Gastrocnemius medialis (tissue), 4 donors: ENCODE results near the gene CENPQ. TPM values are rescaled to one million over a fixed set of nuclear protein-coding genes. Genes with fewer than 3 reads are reported as not detected.

Source experiments
- ATAC-seq, 2 donors: fragments of 150-250 bp; one replicate each; pipeline ENCODE4 v1.9.1; 2016
- DNase-seq, 2 donors: peaks; one replicate each; pipeline ENCODE4 v3.0.0-alpha.2; 2019
- H3K27ac ChIP-seq, 4 donors: fragments of 200-600 bp; sonication (generic); 1 replicate in 1 of 4; 2 replicates in 3 of 4; pipeline ENCODE4 v1.5.1; 2016 to 2018; ENCODE audit warnings: mild to moderate bottlenecking in 2 of 4, moderate library complexity in 1 of 4
- H3K27me3 ChIP-seq, 3 donors: fragments of 200-600 bp; sonication (generic) in 2 of 3; 1 replicate in 1 of 3; 2 replicates in 2 of 3; pipeline versions ENCODE4 v1.5.1 to v1.6.0; 2016 to 2019; ENCODE audit warnings: mild to moderate bottlenecking in 1 of 3, moderate library complexity in 1 of 3
- H3K36me3 ChIP-seq, 2 donors: fragments of 200-600 bp; sonication (generic) in 1 of 2; one replicate each; pipeline ENCODE4 v1.5.1; 2017 to 2018
- H3K4me1 ChIP-seq, 2 donors: fragments of 200-600 bp; sonication (generic) in 1 of 2; one replicate each; pipeline ENCODE4 v1.5.1; 2016 to 2017; ENCODE audit warnings: mild to moderate bottlenecking in 2 of 2
- H3K4me3 ChIP-seq, 4 donors: fragments of 200-600 bp; sonication (generic) in 3 of 4; 1 replicate in 1 of 4; 2 replicates in 3 of 4; pipeline ENCODE4 v1.5.1; 2016 to 2019; ENCODE audit warnings: mild to moderate bottlenecking in 2 of 4
- H3K9me3 ChIP-seq, 3 donors: fragments of 200-600 bp; sonication (generic) in 2 of 3; 1 replicate in 1 of 3; 2 replicates in 2 of 3; pipeline ENCODE4 v1.5.1; 2016 to 2019
- POLR2A ChIP-seq, 2 donors: fragments of 450-650 bp; IDR thresholded peaks; one replicate each; pipeline ENCODE4 v1.6.1; 2017; ENCODE audit warnings: antibody characterized with exemption in 2 of 2, mild to moderate bottlenecking in 2 of 2, moderate library complexity in 2 of 2
- in situ Hi-C, 4 donors: fragments of 200-750 bp; cut with MboI; loops; one replicate each; pipeline versions ENCODE4 v1.15.0 to v1.8.0; 2017; ENCODE audit warnings: low sequenced_read_pairs in 4 of 4
- intact Hi-C: fragments of 100-400 bp; cut with DNase I; formaldehyde crosslinking; loops from one replicate; pipeline ENCODE4 v1.15.1; 2023; ENCODE audit warnings: low total_unique reads
- total RNA-seq, 4 donors: library from RNA; depleted of rRNA; stranded (reverse); fragments of >200 nt; gene quantifications; one replicate each; pipeline versions ENCODE4 v1.1.0 to v1.2.3, GENCODE V29; 2016
- TF ChIP-seq, protein P1 (sequence below), 5 experiments: fragments of 450-650 bp in 3 of 5; fragments of 200-600 bp in 2 of 5; sonication (generic) in 2 of 5; IDR thresholded peaks in 4 of 5; conservative IDR thresholded peaks in 1 of 5; 1 replicate in 4 of 5; 2 replicates in 1 of 5; pipeline ENCODE4 v1.5.1; 2016 to 2019; ENCODE audit warnings: antibody characterized with exemption in 5 of 5, mild to moderate bottlenecking in 3 of 5, moderate library complexity in 3 of 5

The CENPQ gene
- total RNA-seq, 4 donors from 2014 or later = 1.3 to 5.0 (median 3.5) TPM

DNA sequence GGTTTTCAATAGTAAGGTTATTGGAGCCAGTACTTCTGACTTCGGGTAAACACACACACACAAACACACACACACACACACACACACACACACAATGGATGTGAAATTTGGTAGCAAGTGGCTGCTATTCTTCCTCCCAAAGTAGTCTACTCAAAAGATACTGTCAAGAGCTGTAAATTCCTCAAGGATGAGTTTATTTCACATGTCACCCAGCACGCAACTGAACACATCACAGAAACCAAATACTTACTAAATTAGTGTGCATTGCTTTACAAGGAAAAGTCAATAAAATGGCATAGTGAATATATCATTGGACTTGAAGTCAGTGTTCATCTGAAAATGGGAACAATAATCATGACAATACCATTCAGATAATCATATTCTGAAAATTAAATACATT, 33.0 kb upstream of the CENPQ start:
- ATAC-seq = no peak

DNA sequence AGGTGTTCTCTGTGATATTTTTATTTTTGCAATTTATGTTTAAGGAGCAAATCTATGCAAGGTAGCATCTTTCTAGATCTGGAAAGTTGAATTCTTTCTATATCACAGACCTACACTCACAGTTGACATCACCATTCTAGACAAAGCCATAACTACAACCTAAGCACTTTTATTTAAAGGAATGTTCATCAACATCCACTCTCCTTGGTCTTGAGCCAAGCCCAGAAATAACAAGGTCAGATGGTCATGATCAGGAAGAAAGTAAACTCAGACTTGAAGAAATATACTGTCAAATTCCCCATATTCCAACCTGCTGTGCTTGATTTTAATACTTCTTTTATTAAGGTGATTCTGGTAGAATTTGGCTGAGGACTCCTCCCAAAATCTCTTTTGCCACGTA, 32.3 kb upstream of the CENPQ start:
- TF ChIP-seq, protein P1, sequence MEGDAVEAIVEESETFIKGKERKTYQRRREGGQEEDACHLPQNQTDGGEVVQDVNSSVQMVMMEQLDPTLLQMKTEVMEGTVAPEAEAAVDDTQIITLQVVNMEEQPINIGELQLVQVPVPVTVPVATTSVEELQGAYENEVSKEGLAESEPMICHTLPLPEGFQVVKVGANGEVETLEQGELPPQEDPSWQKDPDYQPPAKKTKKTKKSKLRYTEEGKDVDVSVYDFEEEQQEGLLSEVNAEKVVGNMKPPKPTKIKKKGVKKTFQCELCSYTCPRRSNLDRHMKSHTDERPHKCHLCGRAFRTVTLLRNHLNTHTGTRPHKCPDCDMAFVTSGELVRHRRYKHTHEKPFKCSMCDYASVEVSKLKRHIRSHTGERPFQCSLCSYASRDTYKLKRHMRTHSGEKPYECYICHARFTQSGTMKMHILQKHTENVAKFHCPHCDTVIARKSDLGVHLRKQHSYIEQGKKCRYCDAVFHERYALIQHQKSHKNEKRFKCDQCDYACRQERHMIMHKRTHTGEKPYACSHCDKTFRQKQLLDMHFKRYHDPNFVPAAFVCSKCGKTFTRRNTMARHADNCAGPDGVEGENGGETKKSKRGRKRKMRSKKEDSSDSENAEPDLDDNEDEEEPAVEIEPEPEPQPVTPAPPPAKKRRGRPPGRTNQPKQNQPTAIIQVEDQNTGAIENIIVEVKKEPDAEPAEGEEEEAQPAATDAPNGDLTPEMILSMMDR (IDR thresholded peaks at IDR 0.05 in 4 of 5, conservative IDR thresholded peaks at IDR 0.05 in 1 of 5) = no peak
- TF ChIP-seq POLR2A (IDR thresholded peaks at IDR 0.05) = no peak
- DNase-seq (no peak), ATAC-seq (no peak)
- Histone ChIP-seq H3K36me3 (peaks cover 6 to 50% of the 10 kb centered on the region in 2 donors), H3K9me3 (no peaks in the 10 kb centered on the region), H3K4me1 (no peaks in the 10 kb centered on the region), H3K27me3 (no peaks in the 10 kb centered on the region), H3K27ac (no peak overlapping the region), H3K4me3 (no peak overlapping the region)
- intact Hi-C loops (no loop called here), in situ Hi-C loops (no loop called here)

More for the DNA sequence above, 33.0 kb upstream of the CENPQ start:
- Histone ChIP-seq H3K27me3 (no peaks in the 10 kb centered on the region), H3K27ac (no peak overlapping the region), H3K4me3 (no peak overlapping the region), H3K4me1 (no peaks in the 10 kb centered on the region), H3K9me3 (no peaks in the 10 kb centered on the region), H3K36me3 (peaks cover 1 to 43% of the 10 kb centered on the region in 2 donors)
- no peak for TF ChIP-seq POLR2A (IDR thresholded peaks at IDR 0.05)
- TF ChIP-seq, protein P1 (IDR thresholded peaks at IDR 0.05 in 4 of 5, conservative IDR thresholded peaks at IDR 0.05 in 1 of 5) = no peak
- in situ Hi-C loops = no loop called here
- intact Hi-C loops = no loop called here
- DNase-seq = no peak

DNA sequence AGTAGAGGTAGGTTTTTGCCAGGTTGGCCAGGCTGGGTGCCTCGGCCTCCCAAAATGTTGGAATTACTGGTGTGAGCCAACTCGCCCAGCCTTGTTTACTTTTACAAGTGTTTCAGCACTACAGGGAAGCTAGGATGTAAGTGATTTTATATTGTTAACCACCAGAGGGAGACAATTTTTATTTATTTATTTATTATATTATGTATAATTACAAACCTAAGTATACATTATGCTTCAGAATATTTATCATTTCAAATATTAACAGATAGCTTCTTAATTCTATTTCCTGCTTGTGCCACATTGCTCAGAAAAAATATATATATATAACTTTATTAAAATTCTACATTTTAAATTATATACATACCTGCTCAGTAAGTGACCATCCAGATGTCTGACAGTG, 9.9 kb upstream of the CENPQ start:
- TF ChIP-seq POLR2A (IDR thresholded peaks at IDR 0.05) = no peak
- TF ChIP-seq, protein P1 (IDR thresholded peaks at IDR 0.05 in 4 of 5, conservative IDR thresholded peaks at IDR 0.05 in 1 of 5) = peak in 1 of 5 experiments; percentile 20
- in situ Hi-C loops (no loop called here), intact Hi-C loops (no loop called here)
- Histone ChIP-seq H3K27me3 (no peaks in the 10 kb centered on the region), H3K4me3 (no peak overlapping the region), H3K27ac (no peak overlapping the region), H3K9me3 (no peaks in the 10 kb centered on the region), H3K4me1 (no peaks in the 10 kb centered on the region), H3K36me3 (peaks cover 0 to 61% of the 10 kb centered on the region in 2 donors)
- DNase-seq (no peak), ATAC-seq (no peak)

DNA sequence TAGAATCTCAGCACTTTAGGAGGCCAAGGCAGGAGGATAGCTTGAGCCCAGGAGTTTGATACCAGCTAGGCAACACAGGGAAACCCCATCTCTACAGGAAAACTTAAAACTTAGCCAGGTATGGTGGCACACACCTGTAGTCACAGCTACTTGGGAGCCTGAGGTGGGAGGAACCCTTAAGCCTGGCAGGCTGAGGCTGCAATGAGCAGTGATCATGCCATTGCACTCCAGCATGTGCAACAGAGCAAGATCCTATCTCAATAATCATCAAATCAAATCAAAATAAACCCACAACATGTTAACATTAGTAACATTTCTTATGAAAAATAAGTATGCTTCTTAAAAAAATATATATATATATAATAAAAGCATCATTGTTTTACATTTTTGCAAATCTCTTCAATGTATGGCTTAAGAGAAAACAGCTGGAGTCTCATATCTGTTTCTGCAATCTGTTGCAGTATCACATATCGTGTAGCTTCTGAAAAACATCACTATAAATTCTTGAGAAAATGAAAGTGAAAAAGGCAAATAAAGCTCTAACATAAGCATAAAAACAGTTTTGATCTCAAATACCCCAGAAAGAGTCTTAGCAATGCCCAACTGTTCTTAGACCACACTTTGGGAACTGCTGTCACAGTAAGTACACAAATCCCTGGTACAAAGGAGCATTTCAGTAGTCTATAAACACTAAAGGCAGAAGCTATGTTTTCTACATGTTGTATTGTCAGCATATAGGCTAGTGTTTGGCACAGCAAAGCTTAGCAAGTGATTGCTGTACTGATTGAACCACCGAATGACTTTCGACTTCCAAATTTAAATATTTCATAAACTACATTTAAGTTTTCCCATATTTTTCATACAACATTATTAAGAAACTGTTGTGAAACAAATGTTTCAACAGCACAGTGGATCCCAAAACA, 8.1 kb upstream of the CENPQ start:
- H3K4me3 ChIP-seq = no peak overlapping the region
- in situ Hi-C loops = no loop called here
- no peaks in the 10 kb centered on the region for H3K27me3 ChIP-seq
- peaks cover 0 to 53% of the 10 kb centered on the region in 2 donors for H3K36me3 ChIP-seq
- no peaks in the 10 kb centered on the region for H3K4me1 ChIP-seq
- no peak for ATAC-seq
- intact Hi-C loops = no loop called here
- no peaks in the 10 kb centered on the region for H3K9me3 ChIP-seq
- DNase-seq = no peak
- H3K27ac ChIP-seq = no peak overlapping the region
- TF ChIP-seq, protein P1 (IDR thresholded peaks at IDR 0.05 in 4 of 5, conservative IDR thresholded peaks at IDR 0.05 in 1 of 5) = no peak
- TF ChIP-seq POLR2A (IDR thresholded peaks at IDR 0.05) = no peak
